HG02870 (cell line): ENCODE measurements around the gene LPP.

Experiments
- ATAC-seq: cut with Tn5 transposase; IDR thresholded peaks from one replicate; pipeline ENCODE4 v1.9.1; 2021; ENCODE audit warnings: mild to moderate bottlenecking, moderate library complexity; ENCODE audit not compliant: unreplicated experiment

LPP gene

DNA sequence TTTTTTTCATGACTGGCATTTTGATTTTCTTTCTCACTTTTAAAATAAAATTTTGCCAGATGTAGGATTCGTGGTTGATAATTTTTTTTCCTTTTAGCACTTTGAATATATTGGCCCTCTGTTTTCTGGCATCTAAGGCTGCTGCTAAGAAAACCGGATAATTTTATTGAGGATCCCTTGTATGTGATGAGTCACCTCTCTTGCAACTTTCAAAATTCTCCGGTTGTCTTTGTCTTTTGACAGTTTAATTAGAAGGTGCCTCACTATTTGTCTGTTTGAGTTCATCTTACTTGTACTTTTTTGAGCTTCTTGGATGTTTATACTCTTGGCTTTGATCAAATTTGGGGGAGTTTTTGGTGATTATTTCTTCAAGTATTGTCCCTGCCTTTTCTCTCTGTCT is 349.7 kb downstream of the LPP start:
- ATAC-seq: no peak

GRCh38 chr3:188505151-188505550 is 351.2 kb downstream of the LPP start:
- no peak for ATAC-seq

GRCh38 chr3:188505911-188506310 is 352.0 kb downstream of the LPP start:
- ATAC-seq: no peak

DNA sequence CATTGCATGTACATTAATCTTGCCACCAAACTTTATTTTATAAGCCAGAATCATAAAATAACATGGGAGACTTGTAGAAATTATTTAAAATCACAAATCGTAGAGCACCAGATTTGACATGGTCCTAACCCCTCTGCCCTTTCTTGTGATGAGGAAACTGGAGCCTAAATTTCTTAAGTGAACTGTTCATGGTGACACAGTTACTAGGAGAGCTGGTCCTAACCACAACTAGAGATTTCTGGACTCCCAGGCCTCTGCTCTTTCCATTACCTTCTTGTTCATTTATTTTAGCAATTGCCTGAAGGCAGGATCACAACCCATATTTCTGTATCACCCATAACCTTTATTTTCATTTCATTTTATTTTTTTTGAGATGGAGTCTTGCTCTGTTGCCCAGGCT is 352.5 kb downstream of the LPP start:
- no peak for ATAC-seq

DNA sequence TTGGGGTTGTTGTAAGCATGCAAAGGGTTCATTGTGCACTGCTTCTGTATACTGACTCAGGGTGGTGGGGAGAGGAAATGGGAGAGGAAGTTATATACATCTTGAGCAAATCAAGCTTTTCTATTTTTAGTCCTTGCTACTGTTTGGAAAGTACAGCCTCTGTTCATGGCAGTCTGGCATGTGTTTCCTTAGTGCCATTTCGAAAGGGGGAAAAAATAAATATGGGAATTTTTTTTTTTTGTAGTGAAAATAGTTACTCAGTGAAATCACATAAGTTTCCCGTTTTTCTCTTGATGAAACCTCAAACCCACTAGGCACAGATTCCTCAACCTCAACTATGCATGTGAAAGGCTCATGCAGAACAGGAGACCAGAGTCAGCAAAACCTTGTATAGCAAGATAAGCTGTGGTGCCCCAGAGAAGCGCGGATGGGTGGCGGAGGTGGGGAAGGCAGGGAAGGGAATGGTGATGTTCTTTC is 353.3 kb downstream of the LPP start:
- ATAC-seq: no peak

DNA sequence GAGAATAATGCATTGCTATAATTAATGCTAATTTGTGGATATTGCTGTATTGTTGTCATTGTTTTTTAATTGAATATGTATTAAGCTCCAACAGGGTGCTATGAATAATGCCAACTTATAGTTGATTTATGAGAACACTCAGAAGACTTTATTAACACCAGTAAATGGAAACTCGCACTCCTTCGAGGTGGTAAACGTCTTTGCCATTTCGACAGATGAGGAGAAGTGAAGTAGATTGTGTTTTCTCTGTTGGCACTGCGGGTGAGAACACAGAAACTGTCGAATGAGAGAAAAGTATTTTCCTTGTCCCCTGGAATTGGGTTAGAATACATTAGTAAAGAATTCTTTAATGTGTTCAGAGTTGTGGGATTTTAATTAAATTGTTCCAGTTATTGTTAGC is 354.5 kb downstream of the LPP start:
- ATAC-seq: no peak

DNA sequence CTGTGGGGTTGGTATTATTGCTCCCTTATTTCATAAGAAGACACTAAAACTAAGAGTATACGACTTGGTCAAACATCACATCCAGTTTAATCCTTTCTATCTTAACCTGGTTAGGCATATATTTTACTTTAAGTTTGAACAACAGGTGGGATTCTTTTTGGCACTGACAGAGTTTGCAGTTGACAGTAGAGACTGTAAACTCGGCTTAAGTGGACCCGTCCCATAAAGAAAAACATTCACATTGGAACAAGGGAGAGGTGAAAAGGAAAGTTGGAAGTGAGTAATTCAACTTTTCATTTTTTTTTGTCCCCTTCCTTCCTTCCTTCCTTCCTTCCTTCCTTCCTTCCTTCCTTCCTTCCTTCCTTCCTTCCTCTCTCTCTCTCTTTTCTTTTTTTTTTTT is 355.4 kb downstream of the LPP start:
- ATAC-seq: no peak

DNA sequence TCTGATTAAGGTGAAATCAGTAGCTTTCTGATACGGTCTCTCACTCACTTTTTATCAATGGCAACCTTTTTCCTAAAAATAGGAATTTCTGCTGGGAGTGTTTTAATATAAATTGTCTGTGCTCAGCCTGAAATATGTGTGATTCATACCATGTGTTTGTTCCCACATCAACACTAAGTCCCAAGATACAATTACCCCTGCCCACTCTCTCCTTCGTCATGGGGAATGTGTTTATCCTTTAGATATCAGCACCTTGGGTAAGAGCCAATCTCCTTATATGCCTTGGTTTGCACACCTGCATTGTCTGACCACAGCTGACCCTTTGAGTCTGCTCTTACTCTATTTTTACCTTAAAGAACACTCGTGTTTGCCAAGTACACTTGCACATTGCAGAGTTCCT is 356.4 kb downstream of the LPP start:
- no peak for ATAC-seq

DNA sequence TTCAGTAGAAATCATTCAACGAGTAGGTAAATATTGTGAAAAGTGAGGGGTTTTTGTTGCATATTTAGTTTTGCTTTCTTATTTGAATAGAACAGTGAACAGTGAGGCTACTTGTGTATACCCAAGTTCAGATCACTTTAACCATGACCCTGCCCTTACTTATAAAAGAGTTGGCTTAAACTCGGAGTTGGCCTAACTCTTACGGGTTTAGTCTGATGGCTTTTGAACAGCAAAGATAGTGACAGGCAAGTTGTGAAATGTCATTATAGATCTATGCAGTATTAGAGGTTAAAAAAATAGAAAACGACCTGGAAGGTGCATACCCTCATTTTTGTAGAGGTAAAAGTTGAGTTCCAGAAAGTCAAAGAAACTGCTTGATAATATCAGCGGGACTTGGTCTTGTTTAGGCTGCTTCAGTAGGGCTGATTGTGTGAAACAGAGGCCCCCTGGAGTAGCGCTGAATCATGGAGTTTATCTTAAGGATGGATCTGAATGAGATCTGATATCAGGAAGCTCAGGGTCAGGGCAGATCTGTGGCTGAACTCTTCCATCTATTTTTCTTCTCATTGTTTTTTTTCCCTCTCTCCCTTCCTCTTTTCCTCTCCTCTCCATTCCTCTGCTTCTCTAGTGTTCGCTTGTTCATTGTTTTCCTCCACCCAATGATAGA is 359.8 kb downstream of the LPP start:
- no peak for ATAC-seq

DNA sequence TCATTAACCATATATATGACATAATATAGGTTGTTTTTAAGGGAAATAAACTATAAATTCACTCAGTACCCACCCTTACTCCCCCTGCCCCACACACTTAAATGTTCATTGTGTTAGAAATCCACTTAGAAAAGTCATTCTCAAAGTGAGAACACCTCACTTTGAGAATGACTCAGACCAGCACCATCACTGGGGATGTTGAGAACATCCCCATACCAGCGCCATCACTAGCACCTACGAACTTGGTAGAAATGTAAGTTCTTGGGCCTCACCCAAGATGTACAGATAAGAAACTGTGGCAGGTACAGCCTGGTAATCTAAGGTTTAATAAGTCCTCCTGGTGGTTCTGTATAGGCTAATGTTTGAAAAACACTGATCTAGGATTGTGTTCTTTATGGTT is 362.6 kb downstream of the LPP start:
- ATAC-seq: no peak

DNA sequence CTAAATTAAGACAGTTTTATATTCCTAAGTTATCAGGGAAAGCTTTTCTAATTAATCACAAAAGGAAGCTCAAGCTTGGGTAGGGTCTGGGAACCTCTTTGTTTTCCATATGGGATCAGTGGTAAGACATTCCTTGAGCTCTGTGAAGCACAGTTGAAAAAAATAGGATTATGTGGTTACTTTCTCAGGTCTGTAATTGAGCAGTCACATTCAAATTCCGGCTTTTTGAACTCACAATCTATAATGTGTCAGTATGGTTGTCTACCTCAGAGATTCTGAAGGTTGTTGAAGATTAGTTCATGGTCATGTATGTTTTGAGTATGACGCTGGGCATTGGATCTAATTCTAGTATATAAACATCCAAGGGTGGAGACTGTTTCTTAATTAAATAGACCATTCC is 364.5 kb downstream of the LPP start:
- no peak for ATAC-seq

DNA sequence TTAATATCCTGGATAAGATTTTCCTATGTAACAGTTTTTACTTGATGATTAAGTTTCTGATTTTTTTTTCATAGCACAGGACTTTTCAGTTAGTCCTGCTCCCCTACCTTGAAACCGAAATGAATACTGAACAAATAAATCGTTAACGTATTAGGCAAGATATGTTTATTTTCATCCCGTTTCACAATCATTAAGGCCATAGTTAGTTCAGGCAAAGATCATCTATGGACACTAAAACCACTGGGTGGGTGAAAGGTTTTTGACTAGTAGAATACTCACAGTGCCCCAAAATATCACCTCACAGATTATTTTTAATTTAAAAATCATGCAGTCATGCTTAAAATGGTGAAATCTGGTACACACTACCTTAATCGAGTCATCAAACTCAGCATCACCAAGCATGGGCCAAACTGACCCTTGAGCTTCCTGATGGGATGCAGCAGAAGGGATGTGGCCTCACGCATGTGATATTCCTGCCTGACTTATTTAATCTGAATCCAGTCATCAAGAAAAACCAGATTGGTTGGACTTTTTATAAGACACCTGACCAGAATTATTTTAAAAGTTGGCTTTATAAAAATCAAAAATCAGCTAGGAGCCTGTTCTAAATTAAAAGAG is 365.0 kb downstream of the LPP start:
- no peak for ATAC-seq

DNA sequence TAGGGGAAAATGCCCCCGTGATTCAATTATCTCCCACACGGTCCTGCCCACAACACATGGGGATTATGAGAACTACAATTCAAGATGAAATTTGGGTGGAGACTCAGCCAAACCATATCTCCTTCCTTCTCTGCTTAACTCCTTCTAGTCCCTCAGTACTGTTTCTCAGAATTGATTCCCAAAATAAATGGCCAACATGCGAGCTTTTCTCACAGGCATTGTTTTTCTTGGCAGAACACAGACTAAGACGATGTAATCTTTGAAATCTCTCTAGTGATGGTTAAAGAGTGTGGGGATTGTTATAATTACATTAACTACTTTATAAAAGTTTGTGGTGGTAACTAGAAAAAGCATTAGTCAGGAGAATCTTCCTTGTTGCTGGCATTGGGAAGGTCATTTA is 366.5 kb downstream of the LPP start:
- no peak for ATAC-seq

- ATAC-seq: no peak
These were observed 368.2 kb downstream of the LPP start for GRCh38 chr3:188522115-188522514.

- ATAC-seq: no peak
These were observed 369.3 kb downstream of the LPP start for GRCh38 chr3:188523291-188523690.

- no peak for ATAC-seq
These were observed 370.1 kb downstream of the LPP start for GRCh38 chr3:188524052-188524451.

DNA sequence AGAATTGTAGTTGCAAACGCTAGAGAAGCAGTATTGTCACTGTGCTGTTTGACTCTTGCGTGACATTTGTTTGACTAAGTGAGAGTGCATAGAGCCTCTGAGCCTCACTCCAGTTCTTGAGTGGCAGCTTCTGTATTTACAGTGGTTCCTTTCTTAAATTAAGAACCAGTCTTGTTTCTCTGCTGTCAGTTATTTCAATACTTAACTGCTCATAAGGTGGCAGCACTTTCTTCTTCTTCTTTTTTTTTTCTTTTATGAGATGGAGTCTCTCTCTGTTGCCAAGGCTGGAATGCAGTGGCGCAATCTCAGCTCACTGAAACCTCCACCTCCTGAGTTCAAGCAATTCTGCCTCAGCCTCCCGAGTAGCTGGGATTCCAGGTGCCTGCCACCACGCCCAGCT is 372.1 kb downstream of the LPP start:
- no peak for ATAC-seq

GRCh38 chr3:188527389-188527788 is 373.4 kb downstream of the LPP start:
- ATAC-seq: no peak

- no peak for ATAC-seq
These were observed 374.4 kb downstream of the LPP start for GRCh38 chr3:188528396-188528795.

DNA sequence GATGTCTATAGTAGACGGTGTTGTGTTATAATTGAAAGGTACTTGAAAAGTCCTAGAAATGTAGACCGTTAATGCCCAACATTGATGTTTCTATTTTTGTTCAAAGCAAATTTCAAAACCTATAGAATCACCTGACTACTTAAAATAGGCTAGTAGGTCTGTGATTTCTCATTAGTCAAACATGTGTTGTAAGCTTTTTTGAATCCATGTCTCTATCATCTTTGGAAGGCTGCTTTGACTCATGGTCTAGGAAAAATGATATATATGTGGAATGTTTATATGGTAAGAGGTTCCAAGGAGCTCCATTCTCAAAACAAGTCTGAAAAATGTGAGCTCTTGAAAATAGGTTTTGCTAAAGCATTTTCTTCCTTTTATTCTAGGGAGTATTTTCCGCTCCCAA is 375.3 kb downstream of the LPP start:
- no peak for ATAC-seq

DNA sequence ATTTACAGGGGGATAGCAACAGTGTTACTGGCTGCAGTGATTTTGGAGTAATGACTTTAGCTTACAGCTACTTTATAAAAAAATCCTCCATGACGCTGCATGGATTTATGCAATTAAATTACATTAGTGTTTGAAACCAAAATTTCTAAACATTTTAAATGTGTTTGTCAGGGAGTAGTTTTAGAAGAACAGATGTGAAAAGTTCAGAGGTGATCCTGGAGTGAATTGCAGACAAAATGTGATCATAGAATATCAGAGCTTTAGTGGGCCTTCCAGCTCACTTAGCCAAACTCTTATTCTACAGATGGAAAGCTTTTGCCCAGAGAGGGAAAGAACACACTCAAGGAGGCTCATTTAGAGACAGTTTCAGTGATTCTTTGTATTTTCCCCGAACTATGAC is 376.3 kb downstream of the LPP start:
- ATAC-seq: no peak

DNA sequence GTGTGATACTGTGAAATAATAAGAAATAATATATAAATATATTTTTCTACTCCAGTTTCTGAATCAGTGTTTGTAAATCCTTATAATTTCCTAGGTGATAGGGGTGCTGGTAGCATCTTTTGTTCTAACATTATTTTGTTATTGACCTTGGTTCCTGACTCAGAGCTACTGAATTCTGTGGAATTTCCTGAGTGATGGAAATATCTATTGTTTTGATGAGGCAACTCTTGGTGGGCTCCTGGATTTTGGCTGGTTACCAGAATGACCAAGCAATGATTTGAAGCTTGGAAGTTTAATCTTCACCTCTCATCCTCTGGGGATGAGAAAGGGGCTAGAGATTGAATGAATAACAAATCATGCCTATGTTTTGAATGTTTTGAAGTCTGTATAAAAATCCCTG is 377.3 kb downstream of the LPP start:
- ATAC-seq: no peak

- no peak for ATAC-seq
These were observed 379.2 kb downstream of the LPP start for GRCh38 chr3:188533172-188533571.
